HG03354 (cell line): Measurements from ENCODE around the gene GOLGA7B.
A peak's percentile ranks its signal among the peaks of the same experiment; 100 is the strongest.

Experiments used
- ATAC-seq: cut with Tn5 transposase; IDR thresholded peaks from one replicate; pipeline ENCODE4 v1.9.1; 2021; ENCODE audit warnings: mild to moderate bottlenecking; ENCODE audit not compliant: unreplicated experiment, poor library complexity, severe bottlenecking

The GOLGA7B gene

GRCh38 chr10:97849687-97850402 is at the start of gene GOLGA7B:
Gene GOLGA7B (plus strand): TSS chr10:97849843. CDS start chr10:97850304, 461 bp downstream.
- peak; percentile 74 for ATAC-seq

DNA sequence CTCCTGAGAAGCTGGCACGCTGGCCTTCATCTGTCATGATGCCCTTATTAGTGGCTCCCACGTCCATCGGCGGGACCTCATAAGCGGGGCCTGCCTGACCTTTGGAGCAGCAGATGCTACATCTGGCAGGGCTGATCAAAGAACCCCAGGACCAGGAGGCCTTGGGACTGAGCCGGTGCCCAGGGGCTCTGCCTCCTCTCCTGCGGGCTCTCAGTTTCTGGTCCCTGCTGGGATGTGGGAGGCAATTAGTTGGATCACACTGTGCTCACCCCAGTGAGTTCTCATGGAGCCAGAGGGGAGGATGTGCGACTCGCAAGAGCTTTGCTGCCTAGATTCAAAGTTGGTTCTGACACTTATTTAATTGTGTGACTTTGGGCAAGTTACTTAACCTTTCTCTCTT is 49.2 kb upstream of the GOLGA7B start:
- ATAC-seq: no peak

DNA sequence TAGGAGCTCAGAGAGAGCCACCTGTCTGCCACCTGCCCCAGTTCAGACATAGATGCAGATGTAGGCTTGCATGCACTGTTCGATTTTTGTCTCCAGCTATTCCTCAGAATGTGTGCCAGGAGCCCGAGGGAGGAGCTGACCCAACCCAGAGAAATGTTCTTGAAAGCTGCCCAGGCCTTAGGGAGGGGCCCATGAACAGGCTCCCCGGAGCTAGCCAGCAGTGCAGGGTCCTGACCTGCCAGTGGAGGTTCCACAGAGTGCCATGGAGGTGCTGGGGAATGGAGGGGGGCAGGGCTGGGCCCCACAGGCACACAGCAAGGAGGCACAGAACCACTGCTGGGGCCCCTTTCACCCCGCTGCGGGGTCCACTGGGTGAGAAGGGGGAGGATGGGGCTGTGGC is 48.2 kb upstream of the GOLGA7B start:
- no peak for ATAC-seq

- no peak for ATAC-seq
Observed at GRCh38 chr10:97805096-97805884, 44.4 kb upstream of the GOLGA7B start.

GRCh38 chr10:97805949-97806348 is 43.7 kb upstream of the GOLGA7B start:
- no peak for ATAC-seq

DNA sequence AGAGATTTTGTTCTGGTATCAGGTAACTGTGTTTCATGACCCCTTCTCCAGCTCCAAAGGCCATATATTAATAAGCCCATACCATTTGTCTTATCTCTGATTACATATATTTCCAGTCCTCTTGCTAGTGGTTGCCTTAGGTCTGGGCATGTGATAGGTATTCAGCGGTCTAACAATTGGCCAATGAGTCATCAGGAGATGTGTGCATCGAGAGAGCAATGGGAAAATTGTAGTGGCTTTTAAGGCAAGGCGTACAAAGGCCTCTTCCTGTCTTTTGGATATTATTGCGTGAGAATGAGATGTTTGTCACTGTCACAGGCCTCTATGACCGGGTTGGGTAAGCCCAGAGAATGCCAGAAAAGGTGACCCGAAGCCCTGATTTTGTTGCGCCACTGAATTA is 39.2 kb upstream of the GOLGA7B start:
- ATAC-seq: no peak

GRCh38 chr10:97811958-97812357 is 37.7 kb upstream of the GOLGA7B start:
- no peak for ATAC-seq

GRCh38 chr10:97812696-97813095 is 36.9 kb upstream of the GOLGA7B start:
- ATAC-seq: no peak

- ATAC-seq: no peak
Observed at GRCh38 chr10:97813311-97813710, 36.3 kb upstream of the GOLGA7B start.

DNA sequence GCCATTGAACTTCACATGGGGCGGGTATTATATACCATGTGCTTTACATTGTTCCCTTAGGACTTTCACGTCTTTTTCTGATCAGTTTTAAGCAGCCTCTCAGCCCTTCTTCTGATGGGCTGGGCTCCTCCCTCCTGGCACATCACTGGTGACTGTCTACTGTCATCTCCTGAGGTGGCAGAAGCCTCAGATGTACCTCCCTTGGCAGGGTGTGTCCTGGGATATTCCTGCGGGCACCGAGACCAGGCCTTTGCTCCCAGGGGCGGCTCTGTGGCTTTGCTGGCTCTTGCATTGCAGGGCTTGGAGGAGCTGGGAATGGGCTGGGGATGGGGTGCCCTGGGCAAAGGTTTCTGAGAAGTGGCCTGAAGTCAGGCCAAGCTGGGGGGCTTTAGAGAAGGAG is 34.6 kb upstream of the GOLGA7B start:
- ATAC-seq: no peak

- no peak for ATAC-seq
Observed at GRCh38 chr10:97816609-97817008, 33.0 kb upstream of the GOLGA7B start.

DNA sequence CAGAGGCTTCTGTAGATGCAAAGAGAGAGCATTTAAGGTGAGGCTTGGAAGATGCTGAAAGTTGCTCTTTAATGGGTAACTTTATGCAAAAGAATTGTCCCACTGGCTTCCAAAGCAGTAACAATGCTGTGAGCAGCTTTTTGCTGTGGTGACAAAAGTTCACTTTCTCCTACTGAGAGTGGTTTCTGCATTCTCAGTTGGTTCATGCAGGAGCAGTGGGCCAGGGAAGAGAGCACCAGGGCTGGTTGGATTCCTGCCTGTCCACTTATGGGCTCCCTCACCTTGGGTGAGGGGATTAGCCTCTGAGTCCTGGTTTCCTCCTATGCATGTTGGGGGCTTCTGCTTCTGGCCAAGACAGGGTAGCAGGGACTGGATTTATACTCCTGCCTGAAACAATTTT is 31.1 kb upstream of the GOLGA7B start:
- no peak for ATAC-seq

DNA sequence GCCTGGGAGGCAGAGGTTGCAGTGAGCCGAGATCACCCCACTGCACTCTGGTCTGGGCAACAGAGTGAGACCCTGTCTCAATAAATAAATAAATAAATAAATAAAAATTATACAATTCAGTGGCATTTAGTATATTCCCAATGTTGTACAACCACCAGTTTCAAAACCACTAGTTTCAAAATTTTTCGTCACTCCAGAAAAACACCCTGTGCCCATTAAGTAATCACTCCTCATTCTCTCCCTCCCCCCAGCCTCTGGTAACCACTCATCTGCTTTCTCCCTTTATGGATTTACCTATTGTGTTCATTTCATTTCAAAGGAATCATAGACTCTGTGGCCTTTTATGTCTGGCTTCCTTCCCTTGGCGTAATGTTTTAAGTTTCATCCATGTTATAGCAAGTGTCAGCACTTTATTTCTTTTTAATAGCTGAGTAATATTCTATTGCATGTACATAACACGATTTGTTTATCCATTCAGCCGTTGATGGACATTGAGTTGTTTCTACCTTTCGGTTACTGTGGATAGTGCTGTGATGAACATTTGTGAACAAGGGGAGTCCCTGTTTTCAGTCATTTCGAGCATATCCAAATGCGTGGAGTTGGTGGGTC is 29.4 kb upstream of the GOLGA7B start:
- no peak for ATAC-seq

DNA sequence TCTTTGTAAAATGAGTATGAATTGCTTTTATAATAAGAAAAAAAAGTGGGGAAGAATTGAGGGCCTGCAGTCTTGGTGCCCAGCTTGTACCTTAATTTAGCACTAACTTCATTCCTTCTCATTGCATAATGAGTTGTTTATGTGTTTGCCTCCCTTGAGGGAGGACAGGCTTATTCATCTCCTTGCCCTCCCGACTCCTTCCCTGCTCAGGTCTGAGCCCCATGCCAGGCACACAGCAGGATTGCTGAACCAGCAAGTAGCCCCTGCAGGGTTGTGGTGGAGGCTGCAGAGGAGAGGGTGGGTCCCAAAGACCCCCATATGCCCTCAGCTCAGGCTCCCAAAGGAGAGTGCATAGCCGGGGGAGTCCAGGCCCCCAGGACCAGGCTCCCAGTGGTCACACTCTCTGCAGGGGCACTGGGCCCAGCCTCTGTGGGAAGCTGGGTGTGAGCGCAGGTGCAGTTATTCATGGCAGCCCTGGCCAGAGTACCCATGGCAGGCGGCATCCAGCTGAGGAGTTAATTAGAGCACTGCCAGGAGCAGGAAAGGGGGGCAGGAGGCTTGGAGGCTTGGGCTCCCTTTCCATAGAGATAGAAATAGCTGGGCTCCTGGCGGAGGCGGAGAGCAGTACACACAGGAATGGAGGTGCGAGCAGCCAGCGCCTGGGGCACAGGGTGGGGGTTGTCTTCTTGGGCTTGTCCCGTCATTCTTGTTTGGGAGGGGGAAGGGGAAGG is 28.2 kb upstream of the GOLGA7B start:
- ATAC-seq: no peak

DNA sequence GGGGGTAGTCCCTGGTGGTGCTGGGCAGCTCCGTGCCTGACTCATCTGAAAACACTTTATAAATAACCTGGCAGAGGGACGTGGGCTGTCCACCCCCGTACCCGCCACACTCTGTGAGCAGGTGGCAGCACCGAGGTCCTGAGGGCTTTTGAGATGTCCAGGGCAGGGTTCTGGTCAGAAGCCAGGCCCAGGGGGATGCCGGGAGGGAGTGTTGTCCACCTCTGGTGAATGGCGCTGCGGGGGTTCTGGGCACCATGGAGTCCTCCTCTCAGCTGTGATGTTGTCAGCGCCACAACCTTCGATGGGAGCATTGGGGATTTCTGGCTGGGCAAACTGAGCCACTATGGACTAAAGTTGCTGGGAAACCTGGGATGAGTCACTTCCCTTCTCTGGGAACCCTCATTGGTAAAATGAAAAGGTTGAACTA is 27.4 kb upstream of the GOLGA7B start:
- no peak for ATAC-seq

DNA sequence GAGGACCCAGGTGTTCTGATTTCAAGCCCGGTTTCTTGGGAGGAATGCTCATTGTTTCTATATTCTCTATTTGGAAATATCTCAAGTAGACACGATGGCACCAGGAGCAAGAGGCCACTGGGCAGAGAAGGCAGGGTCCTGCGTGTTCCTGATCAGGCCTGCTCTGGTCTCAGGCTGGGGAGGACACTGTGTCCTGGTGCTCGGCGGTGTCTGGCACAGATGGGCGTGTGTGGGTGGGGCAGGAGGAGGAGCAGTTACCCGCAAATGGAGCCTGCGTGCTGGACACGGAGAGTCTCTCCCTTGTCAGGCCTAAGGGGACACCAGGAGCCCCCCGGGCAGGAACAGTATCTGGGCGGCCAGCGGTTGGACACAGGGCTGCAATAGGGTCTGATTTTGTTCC is 25.9 kb upstream of the GOLGA7B start:
- ATAC-seq: no peak

DNA sequence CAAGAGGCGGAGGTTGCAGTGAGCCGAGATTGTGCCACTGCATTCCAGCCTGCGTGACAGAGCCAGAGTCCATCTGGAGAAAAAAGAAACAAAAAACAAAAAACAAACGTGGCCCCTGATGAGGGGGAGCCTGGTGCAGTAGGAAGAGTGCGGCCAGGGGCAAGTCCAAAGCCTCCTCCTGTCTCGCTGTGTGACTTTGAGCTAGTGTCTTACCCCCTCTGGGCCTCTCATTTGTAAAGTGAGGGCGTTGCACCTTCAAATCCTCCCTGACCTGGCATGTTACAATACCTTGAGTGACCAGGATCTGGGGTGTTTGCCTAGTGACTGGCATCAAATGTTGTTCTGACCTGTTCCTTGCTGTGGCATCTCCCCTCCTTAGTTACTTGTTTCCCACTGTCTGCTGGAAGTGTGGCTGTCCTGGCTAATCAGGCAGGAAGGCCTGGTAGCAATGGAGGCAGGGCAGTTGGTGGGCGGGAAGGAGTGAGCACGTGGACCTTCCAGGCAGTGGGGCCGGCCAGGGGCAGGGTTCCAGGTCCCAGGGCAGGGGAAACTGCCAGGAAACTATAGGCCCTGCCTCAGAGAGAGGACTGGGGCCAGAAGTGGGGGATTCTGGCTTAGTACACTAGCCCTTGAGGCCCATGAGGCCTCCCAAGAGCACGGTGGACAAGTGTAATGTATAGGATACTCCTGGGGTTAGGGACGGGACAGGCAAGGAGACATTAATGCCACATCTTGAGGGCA is 24.5 kb upstream of the GOLGA7B start:
- ATAC-seq: no peak

GRCh38 chr10:97826892-97827291 is 22.8 kb upstream of the GOLGA7B start:
- ATAC-seq: no peak

DNA sequence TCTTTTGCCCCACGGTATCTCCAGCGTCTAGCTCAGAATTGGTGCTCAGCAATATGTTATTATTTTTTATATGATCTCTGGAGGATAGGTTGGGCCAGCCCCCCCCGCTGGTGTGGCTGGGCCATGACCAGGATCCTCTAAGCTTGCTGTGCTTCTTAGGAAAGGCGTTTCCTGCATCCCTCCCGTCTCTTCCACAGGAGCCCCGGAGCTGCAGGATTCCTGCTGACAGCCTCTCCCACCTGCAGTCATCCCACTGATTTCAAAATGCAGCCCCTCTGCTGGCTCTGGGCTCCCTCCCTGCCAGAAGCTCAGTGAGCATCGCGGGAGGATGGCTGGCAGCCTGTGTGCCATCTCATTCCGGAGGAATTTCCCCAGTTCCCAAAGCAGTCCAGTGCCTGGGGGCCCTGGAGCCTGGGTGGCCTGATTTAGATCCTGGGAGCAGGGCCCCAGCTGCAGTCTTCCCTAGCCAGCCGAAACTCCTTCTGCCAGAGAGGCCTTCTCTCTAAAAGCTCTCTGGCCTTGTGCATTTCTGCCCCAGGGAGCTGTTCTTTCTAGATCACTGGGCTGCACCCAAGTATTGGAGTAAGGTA is 21.8 kb upstream of the GOLGA7B start:
- ATAC-seq: no peak
